DMS53 treated with DMSO at 0.1 percent for 48 hours (cell line): ENCODE results near the gene OTOF.

Experiments
- DNase-seq: peaks from one replicate; lab custom pipeline; 2025; ENCODE audit not compliant: unreplicated experiment; lab: John Stamatoyannopoulos, UW

Gene OTOF

GRCh38 chr2:26477911-26478253 lies at the start of gene OTOF:
OTOF (minus strand) TSS chr2:26478124.
- no peak for DNase-seq

DNA sequence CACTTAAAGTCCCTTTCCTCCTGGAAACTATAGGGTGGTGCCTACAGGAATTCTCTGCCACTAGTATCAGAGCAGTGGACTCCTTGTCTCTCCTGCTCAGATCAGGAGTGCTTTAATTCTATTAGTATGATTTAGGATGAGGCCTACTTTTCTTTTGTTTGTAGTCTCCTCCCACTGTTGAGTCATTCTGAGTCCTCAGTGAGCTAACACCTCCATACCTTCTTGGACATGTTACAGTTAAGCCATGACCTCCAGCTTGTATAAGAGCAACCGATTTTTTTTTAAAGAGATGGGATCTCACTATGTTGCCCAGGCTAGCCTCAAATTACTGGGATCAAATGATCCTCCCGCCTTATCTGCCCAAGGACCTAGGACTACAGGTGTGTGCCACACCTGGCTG lies 48.7 kb upstream of the OTOF start:
- DNase-seq = no peak

GRCh38 chr2:26526105-26526504 lies 48.2 kb upstream of the OTOF start:
- no peak for DNase-seq

DNA sequence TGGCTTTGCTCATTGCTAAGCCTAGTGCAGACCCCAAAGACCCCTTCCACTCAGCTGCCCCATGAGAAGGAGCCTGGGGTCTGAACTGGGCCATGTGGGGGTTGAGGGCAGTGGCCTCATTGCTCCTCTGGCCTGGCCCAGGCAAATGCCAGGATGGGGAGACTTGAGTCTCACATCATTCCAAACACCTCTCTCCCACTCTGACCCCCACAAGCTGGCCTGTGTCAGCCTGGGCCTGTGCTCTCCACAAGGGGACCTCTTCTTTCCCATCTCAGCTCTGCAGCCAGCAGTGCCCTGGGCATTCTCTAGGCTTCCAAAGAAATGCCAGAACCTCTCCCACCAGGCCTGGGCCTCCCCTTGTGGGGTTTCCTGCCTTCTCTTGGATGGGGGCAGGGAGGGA lies 45.8 kb upstream of the OTOF start:
- DNase-seq = no peak

DNA sequence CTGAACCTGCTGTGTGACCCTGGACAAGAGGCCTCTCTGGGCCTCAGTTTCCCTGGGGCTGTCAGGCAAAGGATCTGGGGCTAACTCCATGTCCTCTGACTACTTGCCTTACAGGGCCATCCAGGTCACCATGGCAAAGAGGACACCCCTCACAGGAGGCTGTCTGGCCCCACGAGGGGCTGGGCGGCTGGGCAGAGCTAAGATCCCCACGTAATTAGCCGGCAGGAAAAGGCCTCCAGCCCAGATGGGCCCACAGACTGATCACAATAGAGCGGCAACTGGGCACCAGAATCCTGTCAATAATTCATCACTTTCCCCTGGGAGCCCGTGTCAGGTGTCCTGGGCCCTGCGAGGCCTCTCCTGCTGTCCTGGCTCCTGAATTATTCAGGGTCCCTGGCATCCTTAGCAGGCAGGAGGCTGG lies 44.8 kb upstream of the OTOF start:
- DNase-seq = no peak

DNA sequence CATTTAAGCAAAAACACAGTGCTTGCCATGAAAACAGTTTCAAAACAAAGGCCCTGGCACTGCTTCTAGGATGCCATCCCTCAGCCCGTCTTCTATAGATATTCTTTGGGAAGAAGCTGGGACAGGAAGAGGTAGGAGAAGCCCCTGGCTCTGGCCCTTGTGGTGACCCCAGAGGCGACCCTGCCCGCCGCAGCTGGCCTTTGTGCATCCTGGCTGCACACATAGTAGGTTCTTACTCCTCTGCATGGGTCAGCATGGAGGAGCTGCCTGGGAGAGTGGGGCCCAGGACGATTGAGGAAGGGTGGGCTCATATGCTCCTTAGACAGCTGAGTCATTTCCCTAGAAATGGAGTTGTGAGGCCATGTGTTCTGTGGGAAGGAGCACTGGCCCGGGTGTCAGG lies 44.4 kb upstream of the OTOF start:
- no peak for DNase-seq

- no peak for DNase-seq
Observed at GRCh38 chr2:26521913-26522180, 43.9 kb upstream of the OTOF start.

- no peak for DNase-seq
Observed at GRCh38 chr2:26521054-26521912, 43.4 kb upstream of the OTOF start.

- no peak for DNase-seq
Observed at GRCh38 chr2:26520148-26520449, 42.2 kb upstream of the OTOF start.

- no peak for DNase-seq
Observed at GRCh38 chr2:26519396-26520147, 41.6 kb upstream of the OTOF start.

DNA sequence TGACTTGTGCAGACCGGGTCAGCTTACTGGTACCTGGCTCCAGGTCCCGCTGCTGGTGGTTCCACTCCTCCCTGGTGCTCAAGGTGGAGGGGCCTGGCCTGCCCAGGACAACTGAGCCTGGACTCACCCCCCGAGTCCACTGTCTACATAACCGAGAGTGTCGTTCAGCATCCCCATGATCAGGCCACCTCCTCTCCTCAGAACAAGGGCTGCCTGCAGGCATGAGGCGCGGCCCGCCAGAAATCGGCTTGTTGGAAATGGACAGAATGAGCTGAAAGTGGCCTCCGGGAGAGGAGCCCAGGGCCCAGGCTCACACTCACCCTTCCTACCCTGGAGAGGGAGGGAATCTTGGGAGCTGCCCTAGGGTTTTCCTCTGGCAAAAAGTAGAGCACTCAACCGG lies 38.9 kb upstream of the OTOF start:
- DNase-seq = no peak

- DNase-seq = no peak
Observed at GRCh38 chr2:26516246-26516645, 38.3 kb upstream of the OTOF start.

GRCh38 chr2:26515771-26516170 lies 37.8 kb upstream of the OTOF start:
- DNase-seq = no peak

DNA sequence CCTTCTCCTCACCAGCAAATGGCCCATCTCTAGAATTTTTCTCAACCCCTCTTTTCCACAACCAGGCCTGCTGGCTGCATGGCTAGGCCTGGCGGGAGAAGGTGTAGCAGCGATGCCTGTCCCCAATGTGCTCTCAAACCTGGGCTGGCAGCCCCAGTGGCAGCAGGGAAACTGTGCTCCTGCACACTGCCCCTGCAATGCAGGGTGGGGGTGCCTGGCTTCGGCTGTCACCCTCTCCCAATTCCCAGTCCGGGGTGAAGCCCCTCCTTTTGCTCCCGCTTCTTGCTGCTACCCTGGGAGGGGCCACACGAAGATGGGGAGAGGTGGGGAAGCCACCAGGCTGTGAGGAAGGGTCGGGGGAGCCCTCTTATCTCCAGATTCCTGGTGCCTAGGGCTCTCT lies 36.1 kb upstream of the OTOF start:
- DNase-seq = no peak

- DNase-seq = no peak
Observed at GRCh38 chr2:26513261-26513660, 35.3 kb upstream of the OTOF start.

GRCh38 chr2:26511466-26511865 lies 33.5 kb upstream of the OTOF start:
- no peak for DNase-seq

GRCh38 chr2:26510344-26510973 lies 32.5 kb upstream of the OTOF start:
- no peak for DNase-seq

GRCh38 chr2:26509141-26509540 lies 31.2 kb upstream of the OTOF start:
- no peak for DNase-seq

DNA sequence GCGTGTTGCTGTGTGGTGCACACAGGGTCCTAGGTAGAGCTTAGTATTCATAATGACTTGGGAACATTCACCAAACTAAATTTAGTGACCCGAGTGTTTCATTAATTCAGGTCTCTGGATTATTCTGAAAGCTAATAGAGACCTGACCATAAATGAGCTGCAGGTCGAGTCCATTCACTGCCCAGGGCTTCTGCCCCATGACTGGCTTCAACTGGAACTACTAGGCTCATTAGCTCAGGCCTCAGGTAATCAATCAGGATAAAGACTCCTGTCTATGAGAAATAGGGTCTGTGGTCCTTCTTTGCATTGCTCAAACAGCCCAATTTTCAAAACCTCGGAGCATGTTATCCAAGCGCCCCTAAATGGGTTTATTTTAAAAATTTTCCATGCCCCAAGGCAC lies 30.0 kb upstream of the OTOF start:
- DNase-seq = no peak

DNA sequence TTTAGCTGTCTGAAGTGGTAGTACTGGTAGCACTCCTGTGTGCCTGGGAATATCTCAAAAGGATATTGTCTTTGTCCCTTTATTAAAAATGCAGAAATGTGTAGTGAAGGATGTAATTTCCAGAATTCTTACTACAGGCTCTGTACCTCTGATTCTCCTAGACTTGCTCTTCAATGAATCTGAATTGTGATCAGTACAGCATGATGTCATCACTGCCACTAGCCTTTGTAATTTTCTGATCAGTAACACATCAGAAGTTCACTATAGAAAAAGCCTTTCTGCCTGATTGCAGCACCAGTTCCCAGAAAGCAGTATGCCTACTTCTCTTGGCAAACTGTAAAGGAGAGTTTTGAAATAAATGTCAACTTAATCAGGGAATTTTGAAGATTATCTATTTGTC lies 29.2 kb upstream of the OTOF start:
- DNase-seq = no peak

DNA sequence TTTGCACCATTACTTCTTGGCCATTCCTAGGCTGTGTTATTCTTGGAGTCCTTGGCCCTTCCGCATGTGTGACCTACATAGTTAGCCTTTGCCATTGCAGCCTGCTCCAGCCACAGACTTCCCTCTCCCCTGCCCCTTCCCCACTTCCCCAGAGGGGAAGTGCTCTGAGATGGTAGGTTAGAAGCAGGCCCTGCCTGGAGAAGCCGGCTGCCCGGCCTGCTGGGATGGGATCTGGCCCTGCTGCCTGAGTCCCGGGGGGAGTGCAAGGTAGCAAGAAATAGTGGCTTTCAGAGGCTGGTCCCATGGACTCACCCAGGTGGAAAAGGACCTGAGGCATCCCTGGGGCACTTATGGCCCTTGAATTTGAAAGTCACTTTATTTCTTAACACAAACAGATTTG lies 28.4 kb upstream of the OTOF start:
- DNase-seq = no peak

- no peak for DNase-seq
Observed at GRCh38 chr2:26504002-26504401, 26.1 kb upstream of the OTOF start.
